NCI-H748 treated with DMSO at 0.1 percent for 48 hours (cell line): ENCODE data around the gene AP4M1.

Experiments
- DNase-seq: peaks from one replicate; lab custom pipeline; 2025; lab: John Stamatoyannopoulos, UW

AP4M1 gene

GRCh38 chr7:100087055-100087750, 14.2 kb upstream of the AP4M1 start:
- no peak for DNase-seq

- DNase-seq: no peak
Measured at GRCh38 chr7:100088095-100088620, 13.3 kb upstream of the AP4M1 start.

- DNase-seq: peak; percentile 62
Measured at GRCh38 chr7:100088621-100089457, 12.6 kb upstream of the AP4M1 start, which contains the start of gene COPS6. Gene COPS6, plus strand, starts transcription at chr7:100088969. Its CDS starts 22 bp downstream, at chr7:100088991.

- DNase-seq: no peak
Measured at GRCh38 chr7:100089458-100090196, 11.8 kb upstream of the AP4M1 start.

GRCh38 chr7:100090527-100091410, 10.7 kb upstream of the AP4M1 start:
- DNase-seq: no peak

- DNase-seq: no peak
Measured at GRCh38 chr7:100091411-100092181, 9.8 kb upstream of the AP4M1 start.

- no peak for DNase-seq
Measured at GRCh38 chr7:100093054-100093453, 8.4 kb upstream of the AP4M1 start.

- no peak for DNase-seq
Measured at GRCh38 chr7:100093498-100093897, 7.9 kb upstream of the AP4M1 start.

- no peak for DNase-seq
Measured at GRCh38 chr7:100093925-100094486, 7.4 kb upstream of the AP4M1 start.

- no peak for DNase-seq
Measured at GRCh38 chr7:100095289-100095688, 6.2 kb upstream of the AP4M1 start.

GRCh38 chr7:100095704-100096103, 5.7 kb upstream of the AP4M1 start:
- no peak for DNase-seq

GRCh38 chr7:100098913-100099312, 2.5 kb upstream of the AP4M1 start:
- no peak for DNase-seq

- no peak for DNase-seq
Measured at GRCh38 chr7:100099452-100099851, 2.0 kb upstream of the AP4M1 start.

GRCh38 chr7:100100420-100101015, 925 bp upstream of the AP4M1 start:
- DNase-seq: peak; percentile 86

GRCh38 chr7:100102950-100103840, 1.8 kb downstream of the AP4M1 start:
- no peak for DNase-seq

GRCh38 chr7:100105534-100105933, 4.1 kb downstream of the AP4M1 start:
- DNase-seq: no peak

GRCh38 chr7:100106633-100107032, 5.2 kb downstream of the AP4M1 start:
- no peak for DNase-seq

- no peak for DNase-seq
Measured at GRCh38 chr7:100107125-100107737, 5.8 kb downstream of the AP4M1 start.
